HL-60 (cell line): ENCODE data around the gene NUB1.

Source experiments
- DNase-seq, 2 experiments: peaks; one replicate each; pipeline ENCODE4 v3.0.0-alpha.2; 2010 to 2020; ENCODE audit warnings: low read depth in 1 of 2, low spot score in 1 of 2
- H3K27ac ChIP-seq: fragments of 250-450 bp; sonication (Bioruptor Pico); replicated peaks from 2 replicates; pipeline ENCODE4 v1.5.1; 2020; ENCODE audit warnings: mild to moderate bottlenecking, moderate library complexity
- H3K27me3 ChIP-seq: fragments of 250-450 bp; sonication (Bioruptor Pico); 2 replicates; pipeline ENCODE4 v1.5.1; 2021; ENCODE audit warnings: mild to moderate bottlenecking, moderate library complexity; ENCODE audit not compliant: insufficient read depth, poor library complexity, severe bottlenecking
- H3K4me3 ChIP-seq: replicated peaks from 2 replicates; pipeline ENCODE4 v1.5.1; 2011; ENCODE audit warnings: mild to moderate bottlenecking, control low read depth, low read length; ENCODE audit not compliant: insufficient read depth
- CTCF ChIP-seq: IDR thresholded peaks from one replicate; pipeline ENCODE4 v1.5.1; 2011; ENCODE audit warnings: low read length, control low read depth, inconsistent platforms; ENCODE audit not compliant: insufficient read depth
- GABPA ChIP-seq: IDR thresholded peaks from 2 replicates; pipeline ENCODE4 v1.6.1; 2012; ENCODE audit warnings: low read depth
- POLR2AphosphoS5 ChIP-seq: IDR thresholded peaks from 2 replicates; pipeline ENCODE4 v1.6.1; 2012; ENCODE audit warnings: low read depth
- SPI1 ChIP-seq: IDR thresholded peaks from 2 replicates; pipeline ENCODE4 v1.6.1; 2012; ENCODE audit warnings: low read depth, mild to moderate bottlenecking, borderline replicate concordance
- TF ChIP-seq, protein P1 (sequence below): IDR thresholded peaks from 2 replicates; pipeline ENCODE4 v1.6.1; 2012; ENCODE audit warnings: low read depth; ENCODE audit not compliant: insufficient replicate concordance

Gene NUB1

GRCh38 chr7:151336027-151336708, 5.4 kb upstream of the NUB1 start:
- no peak for DNase-seq
- no peak overlapping the region for H3K4me3 ChIP-seq
- TF ChIP-seq SPI1 (no peak), CTCF (no peak), POLR2AphosphoS5 (no peak), GABPA (no peak)
- TF ChIP-seq, protein P1, sequence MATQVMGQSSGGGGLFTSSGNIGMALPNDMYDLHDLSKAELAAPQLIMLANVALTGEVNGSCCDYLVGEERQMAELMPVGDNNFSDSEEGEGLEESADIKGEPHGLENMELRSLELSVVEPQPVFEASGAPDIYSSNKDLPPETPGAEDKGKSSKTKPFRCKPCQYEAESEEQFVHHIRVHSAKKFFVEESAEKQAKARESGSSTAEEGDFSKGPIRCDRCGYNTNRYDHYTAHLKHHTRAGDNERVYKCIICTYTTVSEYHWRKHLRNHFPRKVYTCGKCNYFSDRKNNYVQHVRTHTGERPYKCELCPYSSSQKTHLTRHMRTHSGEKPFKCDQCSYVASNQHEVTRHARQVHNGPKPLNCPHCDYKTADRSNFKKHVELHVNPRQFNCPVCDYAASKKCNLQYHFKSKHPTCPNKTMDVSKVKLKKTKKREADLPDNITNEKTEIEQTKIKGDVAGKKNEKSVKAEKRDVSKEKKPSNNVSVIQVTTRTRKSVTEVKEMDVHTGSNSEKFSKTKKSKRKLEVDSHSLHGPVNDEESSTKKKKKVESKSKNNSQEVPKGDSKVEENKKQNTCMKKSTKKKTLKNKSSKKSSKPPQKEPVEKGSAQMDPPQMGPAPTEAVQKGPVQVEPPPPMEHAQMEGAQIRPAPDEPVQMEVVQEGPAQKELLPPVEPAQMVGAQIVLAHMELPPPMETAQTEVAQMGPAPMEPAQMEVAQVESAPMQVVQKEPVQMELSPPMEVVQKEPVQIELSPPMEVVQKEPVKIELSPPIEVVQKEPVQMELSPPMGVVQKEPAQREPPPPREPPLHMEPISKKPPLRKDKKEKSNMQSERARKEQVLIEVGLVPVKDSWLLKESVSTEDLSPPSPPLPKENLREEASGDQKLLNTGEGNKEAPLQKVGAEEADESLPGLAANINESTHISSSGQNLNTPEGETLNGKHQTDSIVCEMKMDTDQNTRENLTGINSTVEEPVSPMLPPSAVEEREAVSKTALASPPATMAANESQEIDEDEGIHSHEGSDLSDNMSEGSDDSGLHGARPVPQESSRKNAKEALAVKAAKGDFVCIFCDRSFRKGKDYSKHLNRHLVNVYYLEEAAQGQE: no peak
- no peaks in the 10 kb centered on the region for H3K27me3 ChIP-seq
- H3K27ac ChIP-seq: no peak overlapping the region

DNA sequence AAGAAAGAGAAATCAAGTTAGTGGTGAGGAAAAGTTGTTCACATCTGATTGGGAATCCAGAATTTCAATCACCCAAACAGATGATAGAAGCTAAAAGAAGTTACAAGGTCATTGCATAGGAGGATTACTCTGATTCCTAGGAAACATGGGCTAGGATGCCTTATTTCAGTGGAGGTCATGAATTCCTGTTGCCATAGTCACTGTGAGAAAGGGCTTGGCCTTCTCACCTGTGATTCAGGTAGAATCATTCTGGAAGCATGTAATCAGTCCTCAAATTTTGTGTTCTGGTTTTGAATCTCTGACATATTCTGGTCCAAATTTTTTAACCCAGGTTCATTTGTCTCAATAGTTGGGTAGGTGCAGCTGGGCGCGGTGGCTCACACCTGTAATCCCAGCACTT, 4.3 kb upstream of the NUB1 start:
- no peak overlapping the region for H3K4me3 ChIP-seq
- DNase-seq: no peak
- no peak overlapping the region for H3K27ac ChIP-seq
- H3K27me3 ChIP-seq: no peaks in the 10 kb centered on the region
- no peak for TF ChIP-seq CTCF
- no peak for TF ChIP-seq POLR2AphosphoS5
- TF ChIP-seq GABPA: no peak
- no peak for TF ChIP-seq SPI1
- TF ChIP-seq, protein P1: no peak

DNA sequence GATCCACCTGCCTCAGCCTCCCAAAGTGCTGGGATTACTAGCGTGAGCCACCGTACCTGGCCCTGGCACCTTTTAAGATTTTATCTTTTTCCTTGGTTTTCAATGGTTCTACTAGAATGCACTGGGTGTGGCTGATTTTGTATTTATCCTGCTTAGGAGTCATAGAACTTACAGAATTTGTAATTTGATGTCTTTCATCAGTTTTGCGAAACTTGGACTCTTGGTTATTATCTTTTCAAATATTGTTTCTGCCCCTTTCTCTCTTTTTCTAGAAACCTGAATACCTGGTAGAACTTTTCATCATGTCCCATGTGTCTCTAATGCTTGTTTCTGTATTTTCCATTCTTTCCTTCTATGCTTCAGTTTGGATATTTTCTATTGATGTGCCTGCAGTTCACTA, 2.8 kb upstream of the NUB1 start:
- TF ChIP-seq CTCF (no peak), SPI1 (no peak), GABPA (no peak), POLR2AphosphoS5 (no peak)
- TF ChIP-seq, protein P1: no peak

More for the DNA sequence above, 2.8 kb upstream of the NUB1 start:
- Histone ChIP-seq H3K27ac (no peak overlapping the region; the same call in 1 of the 2 replicates), H3K27me3 (no peaks in the 10 kb centered on the region), H3K4me3 (no peak overlapping the region)
- DNase-seq: no peak
